Measurements from ENCODE around the gene PPP2R1A.
"Not testable (repeated sequence)": the region's sequence is repeated elsewhere in the genome, so short reads cannot be mapped to it uniquely, and the experiment has no call there.

Gene PPP2R1A

GRCh38 chr19:52200044-52200443 is 10.2 kb downstream of the PPP2R1A start:
- H3K27ac ChIP-seq, result peak overlapping the region; percentile 68 to 82
- no peak overlapping the region for H3K4me3 ChIP-seq
- peak; percentile 74 for DNase-seq (ENCODE audit: low spot score)
- no peak for TF ChIP-seq CTCF (IDR thresholded peaks at IDR 0.05)

GRCh38 chr19:52200755-52201391 is 11.0 kb downstream of the PPP2R1A start:
- peak overlapping the region; percentile 68 to 82 for H3K27ac ChIP-seq

GRCh38 chr19:52206481-52206880 is 16.6 kb downstream of the PPP2R1A start:
- Histone ChIP-seq H3K27ac (no peak overlapping the region), H3K4me3 (no peak overlapping the region)
- no peak for TF ChIP-seq CTCF (IDR thresholded peaks at IDR 0.05)
- DNase-seq (ENCODE audit: low spot score), result no peak

More at GRCh38 chr19:52200755-52201391, 11.0 kb downstream of the PPP2R1A start:
- not testable (repeated sequence) for H3K4me3 ChIP-seq; DNase-seq (ENCODE audit: low spot score)

GRCh38 chr19:52211203-52211602 is 21.4 kb downstream of the PPP2R1A start:
- Histone ChIP-seq H3K27ac (no peak overlapping the region), H3K4me3 (no peak overlapping the region)
- DNase-seq (ENCODE audit: low spot score), result no peak
- no peak for TF ChIP-seq CTCF (IDR thresholded peaks at IDR 0.05)

GRCh38 chr19:52211926-52212571 is 22.2 kb downstream of the PPP2R1A start:
- TF ChIP-seq CTCF (IDR thresholded peaks at IDR 0.05), result no peak
- Histone ChIP-seq H3K27ac (no peak overlapping the region), H3K4me3 (no peak overlapping the region)
- no peak for DNase-seq (ENCODE audit: low spot score)

GRCh38 chr19:52212572-52213255 is 22.9 kb downstream of the PPP2R1A start:
- H3K27ac ChIP-seq, result no peak overlapping the region
- no peak overlapping the region for H3K4me3 ChIP-seq
- DNase-seq (ENCODE audit: low spot score), result no peak
- TF ChIP-seq CTCF (IDR thresholded peaks at IDR 0.05), result no peak

- no peak for DNase-seq (ENCODE audit: low spot score)
These were observed 24.4 kb downstream of the PPP2R1A start for GRCh38 chr19:52214241-52214640.

More at GRCh38 chr19:52214241-52214640, 24.4 kb downstream of the PPP2R1A start:
- TF ChIP-seq CTCF (IDR thresholded peaks at IDR 0.05), result no peak
- Histone ChIP-seq H3K27ac (no peak overlapping the region), H3K4me3 (no peak overlapping the region)

Measured in coronary artery (tissue), 2 donors.